OCI-LY7 (cell line): Measurements from ENCODE around the gene VDR. TPM values are rescaled to one million over a fixed set of nuclear protein-coding genes. Genes with fewer than 3 reads are reported as not detected.

Experiments
- BruUV-seq: library from RNA; stranded (reverse); fragments of 400-500 nt; replicated peaks from 2 replicates; lab custom pipeline; 2021; lab: Mats Ljungman, UMichigan
- CTCF ChIA-PET: fragments of 300-600 bp; sonication (Branson Sonifier 250); formaldehyde crosslinking; loops from one replicate; lab custom pipeline; 2022; ENCODE audit warnings: antibody characterized with exemption; ENCODE audit not compliant: unreplicated experiment; lab: Charles Lee
- POLR2A ChIA-PET: fragments of 300-600 bp; sonication (Branson Sonifier 250); formaldehyde crosslinking; loops from one replicate; lab custom pipeline; 2022; ENCODE audit warnings: antibody characterized with exemption; lab: Charles Lee
- DNase-seq: peaks from one replicate; pipeline ENCODE4 v3.0.0-alpha.2; 2015; ENCODE audit warnings: low spot score
- H2AFZ ChIP-seq: fragments of 200-600 bp; sonication (generic), shearing (Covaris generic); 2 replicates; pipeline ENCODE4 v1.6.1; 2014; ENCODE audit warnings: mild to moderate bottlenecking, antibody characterized with exemption, low read length, moderate library complexity
- H3K27ac ChIP-seq: fragments of 200-600 bp; sonication (generic); 2 replicates; pipeline ENCODE4 v1.5.1; 2014; ENCODE audit warnings: mixed run types, low read depth, mild to moderate bottlenecking, moderate library complexity, low read length, inconsistent platforms; ENCODE audit not compliant: poor library complexity, severe bottlenecking
- H3K36me3 ChIP-seq: fragments of 200-600 bp; sonication (generic); 2 replicates; pipeline ENCODE4 v1.6.1; 2014; ENCODE audit warnings: mild to moderate bottlenecking, antibody characterized with exemption, low read length, moderate library complexity, mixed read lengths; ENCODE audit not compliant: insufficient read depth
- H3K4me1 ChIP-seq: fragments of 200-600 bp; sonication (generic); 2 replicates; pipeline ENCODE4 v1.5.1; 2014; ENCODE audit warnings: mild to moderate bottlenecking, low read length; ENCODE audit not compliant: insufficient read depth, poor library complexity, severe bottlenecking
- H3K4me2 ChIP-seq: fragments of 200-600 bp; sonication (generic); 2 replicates; pipeline ENCODE4 v1.6.1; 2014; ENCODE audit warnings: mild to moderate bottlenecking, low read length
- H3K4me3 ChIP-seq: fragments of 200-600 bp; sonication (generic); 2 replicates; pipeline ENCODE4 v1.5.1; 2014; ENCODE audit warnings: mild to moderate bottlenecking, low read depth, low read length; ENCODE audit not compliant: poor library complexity, severe bottlenecking
- H3K79me2 ChIP-seq: fragments of 200-600 bp; sonication (generic); 2 replicates; pipeline ENCODE4 v1.6.1; 2016; ENCODE audit warnings: low read depth, mild to moderate bottlenecking, low read length, moderate library complexity, mixed read lengths; ENCODE audit not compliant: insufficient read depth
- H3K9me2 ChIP-seq: fragments of 200-600 bp; sonication (generic); 2 replicates; pipeline ENCODE4 v1.6.1; 2016; ENCODE audit warnings: mild to moderate bottlenecking, low read length, mixed read lengths; ENCODE audit not compliant: insufficient read depth
- H3K9me3 ChIP-seq: fragments of 200-600 bp; sonication (generic); 2 replicates; pipeline ENCODE4 v1.6.1; 2014; ENCODE audit warnings: mild to moderate bottlenecking, mixed run types, low read length, mixed read lengths
- H4K20me1 ChIP-seq: fragments of 200-600 bp; sonication (generic); 2 replicates; pipeline ENCODE4 v1.6.1; 2014; ENCODE audit warnings: mild to moderate bottlenecking, antibody characterized with exemption, low read length, moderate library complexity, mixed read lengths; ENCODE audit not compliant: insufficient read depth
- CTCF ChIP-seq: fragments of 200-600 bp; sonication (generic); conservative IDR thresholded peaks from 2 replicates; pipeline ENCODE4 v1.5.1; 2014; ENCODE audit warnings: mild to moderate bottlenecking, antibody characterized with exemption, low read length, moderate library complexity, mixed read lengths
- EZH2phosphoT487 ChIP-seq: fragments of 200-600 bp; sonication (generic); IDR thresholded peaks from 2 replicates; pipeline ENCODE4 v1.6.1; 2018; ENCODE audit warnings: low read depth, borderline replicate concordance, mild to moderate bottlenecking, mixed run types, antibody characterized with exemption, low read length, moderate library complexity, mixed read lengths
- intact Hi-C: fragments of 100-400 bp; cut with micrococcal nuclease; formaldehyde crosslinking; loops from one replicate; pipeline ENCODE4 v1.10.0; 2022; ENCODE audit not compliant: unreplicated experiment
- total RNA-seq, 2 experiments: library from RNA; depleted of rRNA in 1 of 2; stranded (reverse); fragments of >200 nt in 1 of 2; shearing (Covaris generic) in 1 of 2; gene quantifications; 2 replicates each; pipeline ENCODE4 v1.2.3, GENCODE V29; 2014 to 2022

Gene VDR
- total RNA-seq, 2 experiments from 2014 or later = 1.9 to 5.4 TPM

GRCh38 chr12:47862167-47862750, 42.5 kb downstream of the VDR start:
- no peaks in the 10 kb centered on the region for H3K36me3 ChIP-seq
- intact Hi-C loops = no loop called here
- DNase-seq = no peak
- no peak overlapping the region for H3K4me2 ChIP-seq
- ChIA-PET CTCF (interaction anchor here (0.6 kb wide), 1 partner anchor 170 kb away, joined by 3 read pairs; no protein-coding TSS in a partner anchor), POLR2A (interaction anchor here (0.5 to 1.3 kb wide), 4 partner anchors 9 to 54 kb away, joined by 3 to 4 read pairs (median 3); no protein-coding TSS in a partner anchor)
- TF ChIP-seq CTCF = no peak
- H4K20me1 ChIP-seq = no peaks in the 10 kb centered on the region
- no peaks in the 10 kb centered on the region for H3K9me3 ChIP-seq
- H3K4me1 ChIP-seq = peaks cover 8% of the 10 kb centered on the region
- no peak overlapping the region for H3K27ac ChIP-seq
- H2AFZ ChIP-seq = no peak overlapping the region
- no peaks in the 10 kb centered on the region for H3K79me2 ChIP-seq
- H3K9me2 ChIP-seq = no peaks in the 10 kb centered on the region
- H3K4me3 ChIP-seq = no peak overlapping the region
- no TSS peak for BruUV-seq

- Histone ChIP-seq H3K9me3 (no peaks in the 10 kb centered on the region), H3K9me2 (no peaks in the 10 kb centered on the region), H4K20me1 (no peaks in the 10 kb centered on the region), H3K4me3 (no peak overlapping the region), H3K4me2 (no peak overlapping the region), H3K4me1 (peaks cover 8% of the 10 kb centered on the region), H2AFZ (no peak overlapping the region), H3K36me3 (no peaks in the 10 kb centered on the region), H3K79me2 (no peaks in the 10 kb centered on the region), H3K27ac (no peak overlapping the region)
- POLR2A ChIA-PET = interaction anchor here (0.5 to 1.3 kb wide), 5 partner anchors 20 to 1801 kb away, joined by 3 to 4 read pairs (median 3); no protein-coding TSS in a partner anchor
- TF ChIP-seq CTCF (no peak), EZH2phosphoT487 (no peak)
- intact Hi-C loops = no loop called here
- DNase-seq = no peak
- BruUV-seq = no TSS peak
- CTCF ChIA-PET = interaction anchor here (0.6 kb wide), 2 partner anchors 26 to 28 kb away, joined by 3 read pairs; no protein-coding TSS in a partner anchor
Observed at GRCh38 chr12:47860873-47861272, 43.9 kb downstream of the VDR start.

- ChIA-PET POLR2A (interaction anchor here (0.5 to 1.0 kb wide), 3 partner anchors 19 to 1801 kb away, joined by 3 to 4 read pairs (median 3); no protein-coding TSS in a partner anchor), CTCF (interaction anchor here (0.6 kb wide), 1 partner anchor 27 kb away, joined by 3 read pairs; no protein-coding TSS in a partner anchor)
- TF ChIP-seq CTCF (no peak), EZH2phosphoT487 (no peak)
- Histone ChIP-seq H2AFZ (no peak overlapping the region), H3K79me2 (no peaks in the 10 kb centered on the region), H4K20me1 (no peaks in the 10 kb centered on the region), H3K27ac (no peak overlapping the region), H3K9me3 (no peaks in the 10 kb centered on the region), H3K4me1 (peaks cover 8% of the 10 kb centered on the region), H3K4me2 (no peak overlapping the region), H3K36me3 (no peaks in the 10 kb centered on the region), H3K4me3 (no peak overlapping the region), H3K9me2 (no peaks in the 10 kb centered on the region)
- no peak for DNase-seq
- intact Hi-C loops = no loop called here
- no TSS peak for BruUV-seq
Observed at GRCh38 chr12:47860279-47860841, 44.4 kb downstream of the VDR start.
